Naive thymus-derived CD4-positive, alpha-beta T cell (primary cell): ENCODE measurements around the gene PLVAP. TPM values are rescaled to one million over a fixed set of nuclear protein-coding genes. Genes with fewer than 3 reads are reported as not detected.
A peak's percentile ranks its signal among the peaks of the same experiment; 100 is the strongest.

ENCODE experiments used
- ATAC-seq: fragments of 150-1000 bp; cut with Tn5 transposase; 2 replicates; pipeline ENCODE4 v1.10.0; 2021; ENCODE audit warnings: mild to moderate bottlenecking, moderate library complexity
- CTCF ChIA-PET: fragments of 350-600 bp; sonication (Branson Sonifier 250); formaldehyde crosslinking; loops from one replicate; lab custom pipeline; 2021; ENCODE audit warnings: antibody characterized with exemption; lab: Charles Lee
- POLR2A ChIA-PET: fragments of 350-600 bp; sonication (Branson Sonifier 250); formaldehyde crosslinking; loops from one replicate; lab custom pipeline; 2021; ENCODE audit warnings: antibody characterized with exemption, inconsistent platforms; lab: Charles Lee
- DNase-seq, 9 donors: peaks; one replicate each; pipeline versions ENCODE4 v3.0.0 to v3.0.0-alpha.2; 2020 to 2022; ENCODE audit warnings: mixed read lengths in 1 of 9
- H3K27ac ChIP-seq: one replicate; pipeline ENCODE4 v1.7.0; 2013; ENCODE audit warnings: mild to moderate bottlenecking, low read depth, low read length, moderate library complexity
- H3K27me3 ChIP-seq, 2 donors: one replicate each; pipeline ENCODE4 v1.7.0; 2013; ENCODE audit warnings: low read length in 2 of 2, mild to moderate bottlenecking in 2 of 2, moderate library complexity in 2 of 2; ENCODE audit not compliant: control insufficient read depth in 2 of 2, insufficient read depth in 2 of 2
- H3K36me3 ChIP-seq, 3 experiments: 1 replicate in 2 of 3; 2 replicates in 1 of 3; pipeline ENCODE4 v1.7.0; 2013; ENCODE audit warnings: low read length in 3 of 3, mild to moderate bottlenecking in 3 of 3, moderate library complexity in 1 of 3; ENCODE audit not compliant: insufficient read depth in 3 of 3, control insufficient read depth in 2 of 3
- H3K4me1 ChIP-seq, 2 donors: one replicate each; pipeline ENCODE4 v1.7.0; 2013; ENCODE audit warnings: low read length in 2 of 2, mild to moderate bottlenecking in 2 of 2, moderate library complexity in 1 of 2; ENCODE audit not compliant: control insufficient read depth in 2 of 2, insufficient read depth in 2 of 2
- H3K4me3 ChIP-seq: 2 replicates; pipeline ENCODE4 v1.7.0; 2013; ENCODE audit warnings: mild to moderate bottlenecking, low read length
- H3K9me3 ChIP-seq, 3 experiments: 1 replicate in 2 of 3; 2 replicates in 1 of 3; pipeline ENCODE4 v1.7.0; 2013; ENCODE audit warnings: low read length in 3 of 3; ENCODE audit not compliant: control insufficient read depth in 2 of 3
- H3K27ac Mint-ChIP-seq, 9 donors: one replicate each; pipeline ENCODE4 v1.8.0; 2020 to 2022; ENCODE audit warnings: mixed read lengths in 9 of 9, mild to moderate bottlenecking in 8 of 9, moderate library complexity in 5 of 9, inconsistent platforms in 2 of 9
- H3K27me3 Mint-ChIP-seq, 5 donors: one replicate each; pipeline ENCODE4 v1.8.0; 2021 to 2022; ENCODE audit warnings: mixed read lengths in 5 of 5, mild to moderate bottlenecking in 1 of 5
- H3K36me3 Mint-ChIP-seq, 5 donors: one replicate each; pipeline ENCODE4 v1.8.0; 2020 to 2022; ENCODE audit warnings: mixed read lengths in 5 of 5, mild to moderate bottlenecking in 3 of 5, inconsistent platforms in 1 of 5
- H3K4me1 Mint-ChIP-seq, 7 donors: one replicate each; pipeline ENCODE4 v1.8.0; 2020 to 2022; ENCODE audit warnings: mixed read lengths in 7 of 7, mild to moderate bottlenecking in 3 of 7, inconsistent platforms in 1 of 7
- H3K4me3 Mint-ChIP-seq, 10 donors: one replicate each; pipeline ENCODE4 v1.8.0; 2020 to 2022; ENCODE audit warnings: mild to moderate bottlenecking in 10 of 10, mixed read lengths in 10 of 10, moderate library complexity in 6 of 10, inconsistent platforms in 2 of 10
- H3K9me3 Mint-ChIP-seq, 11 donors: one replicate each; pipeline ENCODE4 v1.8.0; 2020 to 2022; ENCODE audit warnings: mixed read lengths in 11 of 11, mild to moderate bottlenecking in 4 of 11, inconsistent platforms in 1 of 11, moderate library complexity in 1 of 11
- intact Hi-C, 2 donors: fragments of 100-400 bp; cut with micrococcal nuclease; formaldehyde crosslinking; loops; one replicate each; pipeline ENCODE4 v1.15.1; 2023
- polyA plus RNA-seq, 2 donors: library from polyadenylated mRNA; unstranded; fragments of 300-500 nt; fragmentation: Illumina TruSeq; gene quantifications; one replicate each; pipeline ENCODE4 v1.2.3, GENCODE V29; 2021
- total RNA-seq, 6 experiments: library from RNA in 5 of 6; stranded (reverse) in 5 of 6; gene quantifications; 1 replicate in 5 of 6; 2 replicates in 1 of 6; pipeline ENCODE4 v1.2.3 and lab custom pipeline; 2021 to 2026

Gene PLVAP
- total and polyA plus RNA-seq, 7 experiments from 2014 or later = 0.24 to 0.43 (median 0.42) TPM; not detected in 4

DNA sequence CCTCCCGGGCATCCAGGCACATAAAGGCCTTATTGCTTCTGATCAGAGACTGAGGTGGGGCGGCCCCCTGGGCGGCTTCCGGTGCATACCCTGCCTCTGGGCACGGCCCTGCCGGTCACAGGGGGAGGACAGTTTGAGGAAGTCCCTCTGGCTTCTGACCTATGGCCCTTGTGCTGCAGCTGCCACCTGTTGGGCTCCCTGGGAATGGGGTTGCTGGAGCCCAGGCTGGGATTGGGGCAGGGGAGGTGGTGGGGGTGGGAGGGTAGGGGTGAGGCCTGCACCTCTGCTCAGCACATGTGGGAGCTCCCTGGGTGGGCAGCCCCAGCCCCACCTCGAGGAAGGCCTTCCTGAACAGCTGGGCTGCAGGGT lies 53.2 kb downstream of the PLVAP start:
- CTCF ChIA-PET = interaction anchor here (1.0 kb wide), 1 partner anchor 62 kb away, joined by 3 read pairs; no protein-coding TSS in a partner anchor
- H3K4me3 Mint-ChIP-seq = peak overlapping the region in 1 of 10 donors; percentile 57

DNA sequence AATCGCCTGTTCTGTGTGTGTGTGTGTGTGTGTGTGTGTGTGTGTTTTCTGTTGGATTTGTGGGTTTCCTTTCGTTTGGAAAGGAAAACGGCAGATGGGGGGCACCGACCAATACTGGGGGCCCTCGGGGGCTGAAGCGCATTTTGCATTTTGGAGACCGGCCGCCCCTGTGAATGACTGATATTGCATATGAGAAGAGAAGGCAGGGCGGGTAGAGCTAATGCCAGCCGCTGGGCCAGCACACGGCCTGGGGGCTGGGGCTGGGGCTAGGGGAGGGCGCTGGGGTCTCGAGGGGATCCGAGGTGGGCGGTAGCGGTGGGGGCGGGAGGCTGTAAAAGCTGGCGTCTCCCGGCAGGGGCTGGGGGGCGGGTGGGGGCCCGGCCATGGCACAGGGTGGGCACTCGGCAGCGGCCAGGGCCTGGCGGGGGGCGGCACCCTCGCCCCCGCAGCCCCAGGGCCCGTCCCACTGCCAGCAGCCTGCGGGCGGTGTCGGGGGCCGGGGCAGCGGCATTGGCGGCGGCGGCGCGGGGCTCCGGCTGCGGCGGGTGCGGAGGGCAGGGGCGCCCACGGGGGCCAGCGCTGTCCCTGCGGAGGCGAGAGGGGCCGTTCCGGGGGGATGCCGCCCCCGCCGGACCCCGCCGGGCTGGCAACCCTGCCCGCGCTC lies 53.7 kb downstream of the PLVAP start:
- Mint-ChIP-seq H3K4me1 (peaks cover 4 to 11% (median 8%) of the 10 kb centered on the region in 7 donors), H3K27me3 (no peaks in the 10 kb centered on the region), H3K4me3 (peak overlapping the region in 8 of 10 donors; percentile 23 to 75 (median 48)), H3K9me3 (peaks cover 0 to 1% (median 0%) of the 10 kb centered on the region in 11 donors), H3K27ac (peak overlapping the region in 2 of 9 donors; percentile 45 to 51), H3K36me3 (peaks cover 0 to 8% (median 0%) of the 10 kb centered on the region in 5 donors)
- ChIA-PET POLR2A (interaction anchor here (6.6 kb wide), 1 partner anchor 15 kb away, joined by 36 read pairs; the partner anchor contains the start of gene DDA1), CTCF (no interaction called here)
- no peaks in the 10 kb centered on the region for H3K27me3 ChIP-seq
- H3K4me3 ChIP-seq = no peak overlapping the region
- intact Hi-C loops = no loop called here
- no peaks in the 10 kb centered on the region for H3K4me1 ChIP-seq
- H3K36me3 ChIP-seq = peaks cover 0 to 43% (median 7%) of the 10 kb centered on the region in 3 experiments
- no peak for DNase-seq
- no peaks in the 10 kb centered on the region for H3K9me3 ChIP-seq
- ATAC-seq = no peak
- no peak overlapping the region for H3K27ac ChIP-seq

More for the DNA sequence above, 53.2 kb downstream of the PLVAP start:
- Mint-ChIP-seq H3K9me3 (peaks cover 0 to 1% (median 0%) of the 10 kb centered on the region in 11 donors), H3K36me3 (peaks cover 0 to 8% (median 0%) of the 10 kb centered on the region in 5 donors), H3K27me3 (no peaks in the 10 kb centered on the region), H3K4me1 (peaks cover 4 to 11% (median 8%) of the 10 kb centered on the region in 7 donors), H3K27ac (no peak overlapping the region)
- no peaks in the 10 kb centered on the region for H3K27me3 ChIP-seq
- no peaks in the 10 kb centered on the region for H3K4me1 ChIP-seq
- H3K9me3 ChIP-seq = no peaks in the 10 kb centered on the region
- H3K36me3 ChIP-seq = peaks cover 0 to 39% (median 7%) of the 10 kb centered on the region in 3 experiments
- no peak overlapping the region for H3K27ac ChIP-seq
- intact Hi-C loops = no loop called here
- DNase-seq = no peak
- ATAC-seq = no peak
- H3K4me3 ChIP-seq = no peak overlapping the region
- POLR2A ChIA-PET = interaction anchor here (6.6 kb wide), 1 partner anchor 15 kb away, joined by 36 read pairs; the partner anchor contains the start of gene DDA1

DNA sequence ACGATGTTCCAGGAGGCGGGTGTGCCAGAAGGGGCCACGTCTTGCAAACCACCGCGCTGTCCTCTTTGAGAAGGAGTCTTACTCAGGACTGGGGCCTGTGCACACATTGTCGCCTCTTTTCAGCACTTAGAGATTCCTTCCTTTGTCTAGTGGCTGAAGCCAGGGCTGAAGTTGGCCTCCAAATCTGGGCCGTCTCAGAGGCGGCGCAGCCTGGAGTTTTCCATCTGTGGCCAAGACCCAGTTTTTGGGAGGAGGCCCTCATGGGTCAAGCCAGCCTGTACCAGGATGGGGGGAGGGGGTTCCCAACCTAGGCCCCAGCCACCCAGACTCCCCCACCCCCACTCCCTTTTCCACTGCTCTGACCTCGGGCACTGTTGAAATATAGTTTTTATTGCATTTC lies 54.3 kb downstream of the PLVAP start:
- DNase-seq = no peak
- ChIA-PET CTCF (no interaction called here), POLR2A (interaction anchor here (6.6 kb wide), 1 partner anchor 14 kb away, joined by 36 read pairs; the partner anchor contains the start of gene DDA1)
- Histone ChIP-seq H3K36me3 (peaks cover 0 to 40% (median 7%) of the 10 kb centered on the region in 3 experiments), H3K9me3 (no peaks in the 10 kb centered on the region), H3K4me1 (no peaks in the 10 kb centered on the region), H3K27ac (no peak overlapping the region), H3K4me3 (no peak overlapping the region), H3K27me3 (no peaks in the 10 kb centered on the region)
- Mint-ChIP-seq H3K9me3 (peaks cover 0 to 3% (median 0%) of the 10 kb centered on the region in 11 donors), H3K4me3 (peak overlapping the region in 7 of 10 donors; percentile 29 to 75 (median 49)), H3K27ac (peak overlapping the region in 2 of 9 donors; percentile 45 to 52), H3K36me3 (peaks cover 0 to 8% (median 0%) of the 10 kb centered on the region in 5 donors), H3K27me3 (no peaks in the 10 kb centered on the region), H3K4me1 (peaks cover 4 to 10% (median 8%) of the 10 kb centered on the region in 7 donors)
- intact Hi-C loops = no loop called here
- ATAC-seq = no peak

DNA sequence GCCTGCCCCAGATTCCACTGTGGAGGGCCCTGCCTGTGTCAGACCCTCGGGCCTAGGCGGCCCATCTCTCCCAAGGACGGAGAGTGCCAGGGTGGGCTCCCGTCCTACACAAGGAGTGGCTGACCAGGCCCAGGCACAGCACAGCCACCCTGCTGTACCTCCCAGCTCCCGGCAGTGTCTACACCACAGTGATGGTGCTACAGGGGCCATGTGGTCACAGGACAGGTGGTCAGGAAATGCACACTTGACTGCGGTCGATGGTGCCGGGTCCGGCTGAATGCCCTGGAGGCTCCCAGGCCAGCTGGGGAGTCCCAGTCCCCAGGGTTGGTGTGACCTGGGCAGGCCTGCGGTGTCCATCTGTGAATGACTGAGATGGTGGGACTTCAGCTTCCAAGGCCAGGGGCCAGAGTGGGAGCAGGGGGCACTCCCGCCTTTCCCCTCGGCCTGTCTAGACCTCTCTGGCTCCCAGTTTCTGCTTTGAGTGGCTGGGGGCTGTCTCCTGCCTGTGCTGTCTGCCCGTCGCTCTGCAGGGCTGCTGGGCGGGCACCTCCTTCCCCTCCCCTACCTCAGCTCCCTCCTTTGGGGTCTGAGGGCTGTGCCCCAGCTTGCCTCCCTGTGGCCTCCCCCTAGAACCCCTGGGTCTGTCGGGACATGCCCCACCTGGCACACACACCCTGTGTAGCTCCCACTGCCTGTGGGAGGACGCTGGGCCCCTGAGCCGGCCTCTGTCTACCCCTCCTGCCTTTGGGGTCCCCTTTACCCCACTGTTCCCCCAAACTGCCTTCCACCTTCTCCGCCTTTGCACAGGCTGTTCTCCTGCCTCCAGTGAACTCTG lies 55.3 kb downstream of the PLVAP start:
- CTCF ChIA-PET = no interaction called here
- H3K27ac Mint-ChIP-seq = peak overlapping the region in 3 of 9 donors; percentile 4 to 45 (median 41)

DNA sequence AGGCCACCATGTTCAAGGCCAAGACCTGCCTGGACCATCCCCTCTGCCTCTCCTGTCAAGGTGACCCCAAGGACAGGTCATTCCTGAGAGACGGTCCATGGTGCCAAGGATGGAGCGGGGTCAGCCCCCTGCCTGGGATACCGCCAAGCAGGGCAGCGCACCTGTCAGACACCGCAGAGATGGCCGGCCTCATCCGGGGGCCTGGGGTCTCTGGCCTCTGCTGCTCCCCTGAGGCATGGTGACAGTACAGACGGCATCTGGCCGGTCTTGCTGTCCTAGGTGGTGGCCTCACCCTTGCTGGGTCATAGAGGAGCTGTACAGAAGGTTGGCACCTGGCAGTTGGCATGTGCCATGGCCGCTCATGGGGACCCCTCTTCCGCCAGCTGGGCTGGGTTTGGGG lies 56.7 kb downstream of the PLVAP start:
- ChIA-PET CTCF (no interaction called here), POLR2A (interaction anchor here (0.7 kb wide), 1 partner anchor 12 kb away, joined by 3 read pairs; no protein-coding TSS in a partner anchor)
- Histone ChIP-seq H3K4me3 (no peak overlapping the region), H3K4me1 (no peaks in the 10 kb centered on the region), H3K27me3 (no peaks in the 10 kb centered on the region), H3K27ac (no peak overlapping the region), H3K9me3 (no peaks in the 10 kb centered on the region), H3K36me3 (peaks cover 0 to 52% (median 12%) of the 10 kb centered on the region in 3 experiments)
- Mint-ChIP-seq H3K4me3 (no peak overlapping the region), H3K27me3 (no peaks in the 10 kb centered on the region), H3K27ac (no peak overlapping the region), H3K9me3 (peaks cover 0 to 3% (median 0%) of the 10 kb centered on the region in 11 donors), H3K4me1 (peaks cover 3 to 11% (median 7%) of the 10 kb centered on the region in 7 donors), H3K36me3 (peaks cover 0 to 10% (median 0%) of the 10 kb centered on the region in 5 donors)
- intact Hi-C loops = no loop called here
- ATAC-seq (no peak), DNase-seq (no peak)

More for the DNA sequence above, 55.3 kb downstream of the PLVAP start:
- Mint-ChIP-seq H3K36me3 (peaks cover 0 to 8% (median 0%) of the 10 kb centered on the region in 5 donors), H3K4me1 (peaks cover 3 to 10% (median 5%) of the 10 kb centered on the region in 7 donors), H3K4me3 (no peak overlapping the region), H3K27me3 (no peaks in the 10 kb centered on the region), H3K9me3 (peaks cover 0 to 3% (median 0%) of the 10 kb centered on the region in 11 donors)
- no peaks in the 10 kb centered on the region for H3K4me1 ChIP-seq
- H3K27ac ChIP-seq = no peak overlapping the region
- H3K36me3 ChIP-seq = peaks cover 0 to 44% (median 7%) of the 10 kb centered on the region in 3 experiments
- DNase-seq (no peak), ATAC-seq (no peak)
- intact Hi-C loops = no loop called here
- POLR2A ChIA-PET = interaction anchor here (1.0 to 6.6 kb wide), 2 partner anchors 13 to 797 kb away, joined by 3 to 36 read pairs; partner anchors contain the start of gene DDA1
- H3K9me3 ChIP-seq = no peaks in the 10 kb centered on the region
- no peak overlapping the region for H3K4me3 ChIP-seq
- no peaks in the 10 kb centered on the region for H3K27me3 ChIP-seq

DNA sequence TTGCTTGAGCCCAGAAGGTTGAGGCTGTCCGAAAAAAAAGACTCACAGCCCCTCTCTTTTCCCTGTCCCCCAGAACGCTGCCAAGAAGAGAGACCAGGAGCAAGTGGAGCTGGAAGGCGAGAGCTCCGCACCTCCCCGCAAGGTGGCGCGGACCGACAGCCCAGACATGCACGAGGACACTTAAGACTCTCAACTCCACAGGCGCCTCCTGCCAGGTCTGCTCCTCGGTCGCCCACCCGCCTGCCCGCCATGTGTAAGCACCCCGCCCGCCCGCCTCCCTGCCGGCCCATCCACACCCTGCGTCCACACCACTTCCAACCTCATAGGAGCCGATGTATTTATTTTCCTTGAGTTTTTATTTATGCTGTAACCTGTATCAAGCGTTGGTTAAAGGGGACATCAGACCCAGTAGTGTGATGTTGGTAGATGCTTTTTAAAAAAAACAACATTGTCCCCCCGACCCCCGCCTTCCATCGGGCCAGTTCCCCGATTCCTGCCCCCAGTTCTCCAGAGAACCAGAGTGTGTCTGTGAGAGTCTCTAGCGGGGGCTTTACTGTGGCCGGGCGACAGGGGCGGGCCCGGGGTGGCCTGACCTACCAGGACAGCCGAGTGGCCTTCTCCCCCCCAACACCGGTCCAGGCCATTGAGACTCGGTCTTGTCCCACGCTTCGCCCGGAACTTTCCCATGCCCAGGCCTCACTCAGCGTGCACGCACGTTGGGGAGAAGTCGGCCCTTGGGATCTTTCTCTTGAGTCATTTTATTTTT lies 57.5 kb downstream of the PLVAP start:
- ChIA-PET POLR2A (no interaction called here), CTCF (no interaction called here)
- no peaks in the 10 kb centered on the region for H3K9me3 ChIP-seq
- H3K27me3 Mint-ChIP-seq = no peaks in the 10 kb centered on the region
- no peaks in the 10 kb centered on the region for H3K27me3 ChIP-seq
- intact Hi-C loops = no loop called here
- peaks cover 3 to 11% (median 7%) of the 10 kb centered on the region in 7 donors for H3K4me1 Mint-ChIP-seq
- H3K36me3 ChIP-seq = peaks cover 0 to 56% (median 13%) of the 10 kb centered on the region in 3 experiments
- no peaks in the 10 kb centered on the region for H3K4me1 ChIP-seq
- H3K9me3 Mint-ChIP-seq = peaks cover 0 to 3% (median 0%) of the 10 kb centered on the region in 11 donors
- no peak overlapping the region for H3K4me3 ChIP-seq
- H3K36me3 Mint-ChIP-seq = peaks cover 0 to 10% (median 0%) of the 10 kb centered on the region in 5 donors
- ATAC-seq (no peak), DNase-seq (no peak)
- peak overlapping the region in 1 of 10 donors; percentile 34 for H3K4me3 Mint-ChIP-seq
- H3K27ac Mint-ChIP-seq = no peak overlapping the region
- H3K27ac ChIP-seq = no peak overlapping the region
